PFSK-1 (cell line): ENCODE results near the gene CXCR4.

Experiments
- FOXP2 ChIP-seq: optimal IDR thresholded peaks from 2 replicates; pipeline ENCODE3; 2011; ENCODE audit warnings: borderline replicate concordance, control low read depth, inconsistent platforms; ENCODE audit not compliant: insufficient read depth; ENCODE audit errors: extremely low read length, extremely low read depth
- POLR2AphosphoS5 ChIP-seq: IDR thresholded peaks from 2 replicates; pipeline ENCODE4 v1.6.1; 2012; ENCODE audit warnings: low read depth, mild to moderate bottlenecking, control low read depth, low read length, moderate library complexity
- SIN3A ChIP-seq: IDR thresholded peaks from 2 replicates; pipeline ENCODE4 v1.6.1; 2012; ENCODE audit warnings: mild to moderate bottlenecking, low read length, moderate library complexity, borderline replicate concordance; ENCODE audit not compliant: insufficient read depth
- TAF1 ChIP-seq: IDR thresholded peaks from 2 replicates; pipeline ENCODE4 v1.6.1; 2012; ENCODE audit warnings: low read length, control low read depth, borderline replicate concordance; ENCODE audit not compliant: insufficient read depth
- TF ChIP-seq, protein P1 (sequence below), 2 experiments: IDR thresholded peaks; 2 replicates each; pipeline versions ENCODE4 v1.6.1 to v1.8.0; 2011 to 2012; ENCODE audit warnings: low read depth in 2 of 2, low read length in 2 of 2, control low read depth in 1 of 2, inconsistent platforms in 1 of 2, mild to moderate bottlenecking in 1 of 2, moderate library complexity in 1 of 2; ENCODE audit not compliant: insufficient read depth in 1 of 2

CXCR4 gene

GRCh38 chr2:136115183-136115761 lies 2.7 kb downstream of the CXCR4 start:
- TF ChIP-seq SIN3A: no peak
- TF ChIP-seq FOXP2: no peak
- no peak for TF ChIP-seq TAF1
- TF ChIP-seq, protein P1, sequence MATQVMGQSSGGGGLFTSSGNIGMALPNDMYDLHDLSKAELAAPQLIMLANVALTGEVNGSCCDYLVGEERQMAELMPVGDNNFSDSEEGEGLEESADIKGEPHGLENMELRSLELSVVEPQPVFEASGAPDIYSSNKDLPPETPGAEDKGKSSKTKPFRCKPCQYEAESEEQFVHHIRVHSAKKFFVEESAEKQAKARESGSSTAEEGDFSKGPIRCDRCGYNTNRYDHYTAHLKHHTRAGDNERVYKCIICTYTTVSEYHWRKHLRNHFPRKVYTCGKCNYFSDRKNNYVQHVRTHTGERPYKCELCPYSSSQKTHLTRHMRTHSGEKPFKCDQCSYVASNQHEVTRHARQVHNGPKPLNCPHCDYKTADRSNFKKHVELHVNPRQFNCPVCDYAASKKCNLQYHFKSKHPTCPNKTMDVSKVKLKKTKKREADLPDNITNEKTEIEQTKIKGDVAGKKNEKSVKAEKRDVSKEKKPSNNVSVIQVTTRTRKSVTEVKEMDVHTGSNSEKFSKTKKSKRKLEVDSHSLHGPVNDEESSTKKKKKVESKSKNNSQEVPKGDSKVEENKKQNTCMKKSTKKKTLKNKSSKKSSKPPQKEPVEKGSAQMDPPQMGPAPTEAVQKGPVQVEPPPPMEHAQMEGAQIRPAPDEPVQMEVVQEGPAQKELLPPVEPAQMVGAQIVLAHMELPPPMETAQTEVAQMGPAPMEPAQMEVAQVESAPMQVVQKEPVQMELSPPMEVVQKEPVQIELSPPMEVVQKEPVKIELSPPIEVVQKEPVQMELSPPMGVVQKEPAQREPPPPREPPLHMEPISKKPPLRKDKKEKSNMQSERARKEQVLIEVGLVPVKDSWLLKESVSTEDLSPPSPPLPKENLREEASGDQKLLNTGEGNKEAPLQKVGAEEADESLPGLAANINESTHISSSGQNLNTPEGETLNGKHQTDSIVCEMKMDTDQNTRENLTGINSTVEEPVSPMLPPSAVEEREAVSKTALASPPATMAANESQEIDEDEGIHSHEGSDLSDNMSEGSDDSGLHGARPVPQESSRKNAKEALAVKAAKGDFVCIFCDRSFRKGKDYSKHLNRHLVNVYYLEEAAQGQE (IDR thresholded peaks at IDR 0.05; ENCODE audit: insufficient read depth in 1 of 2, low read depth in 2 of 2, low read length in 2 of 2): no peak
- TF ChIP-seq POLR2AphosphoS5: no peak

DNA sequence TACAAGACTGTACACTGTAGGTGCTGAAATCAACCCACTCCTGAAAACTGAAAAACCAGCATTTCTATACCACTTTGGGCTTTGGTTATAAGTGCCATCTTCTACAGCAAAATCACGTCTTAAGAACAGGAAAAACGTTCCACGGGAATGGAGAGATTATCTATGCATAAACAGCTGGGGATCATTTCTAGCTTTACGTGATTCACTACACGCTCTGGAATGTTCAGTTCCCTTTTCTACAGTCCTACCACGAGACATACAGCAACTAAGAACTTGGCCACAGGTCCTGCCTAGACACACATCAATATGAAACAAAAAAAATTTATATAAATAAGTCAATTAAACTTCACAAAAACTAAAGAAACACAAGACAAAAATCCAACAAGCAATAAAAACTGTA lies 3.6 kb downstream of the CXCR4 start:
- TF ChIP-seq POLR2AphosphoS5 (no peak), SIN3A (no peak), FOXP2 (no peak), TAF1 (no peak)
- TF ChIP-seq, protein P1 (IDR thresholded peaks at IDR 0.05; ENCODE audit: insufficient read depth in 1 of 2, low read depth in 2 of 2, low read length in 2 of 2): no peak

DNA sequence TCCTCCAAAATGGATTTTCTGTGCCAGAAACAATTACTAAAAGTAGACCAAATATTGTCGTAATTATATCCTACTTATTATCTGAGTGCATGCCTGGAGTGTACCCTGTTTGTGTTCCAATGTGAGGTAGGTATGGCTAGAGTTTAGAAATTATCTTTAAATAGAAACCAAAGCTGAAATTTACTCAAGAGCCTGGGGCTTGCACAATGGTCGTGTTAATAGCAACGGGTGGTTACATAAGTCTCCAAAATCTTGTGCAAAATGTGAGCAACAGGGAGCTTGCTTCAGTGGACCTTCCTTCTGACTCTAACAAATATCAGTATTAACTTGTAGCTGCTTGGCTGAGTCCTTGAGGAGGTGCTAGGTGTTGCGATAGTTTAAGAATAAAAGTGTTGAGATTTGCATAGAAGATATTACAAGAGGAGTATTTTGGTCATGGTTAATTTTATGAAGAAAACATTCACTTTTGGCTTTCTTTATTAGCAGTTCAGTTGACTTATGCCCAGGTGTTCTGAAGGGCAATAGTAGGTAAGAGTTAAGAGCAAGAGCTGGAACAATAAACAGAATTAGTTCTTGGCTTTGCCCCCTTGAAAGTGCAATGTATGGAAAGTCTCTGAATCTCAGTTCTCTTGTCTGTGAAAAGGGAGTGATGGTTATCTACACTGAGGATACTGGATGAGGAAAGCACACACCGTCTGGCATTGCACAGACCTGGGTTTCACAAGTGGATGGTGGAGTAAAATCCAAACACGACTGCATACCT lies 4.6 kb downstream of the CXCR4 start:
- TF ChIP-seq SIN3A (no peak), POLR2AphosphoS5 (no peak), FOXP2 (no peak), TAF1 (no peak)
- TF ChIP-seq, protein P1 (IDR thresholded peaks at IDR 0.05; ENCODE audit: insufficient read depth in 1 of 2, low read depth in 2 of 2, low read length in 2 of 2): no peak

- TF ChIP-seq FOXP2 (no peak), TAF1 (no peak), POLR2AphosphoS5 (no peak), SIN3A (no peak)
- TF ChIP-seq, protein P1 (IDR thresholded peaks at IDR 0.05; ENCODE audit: insufficient read depth in 1 of 2, low read depth in 2 of 2, low read length in 2 of 2): no peak
These were observed 5.4 kb downstream of the CXCR4 start for GRCh38 chr2:136112317-136113208.
